ENCODE data around the gene ATP6V1G2. TPM values are rescaled to one million over a fixed set of nuclear protein-coding genes. Genes with fewer than 3 reads are reported as not detected.

Gene ATP6V1G2
- 19.2 TPM for total RNA-seq

GRCh38 chr6:31546339-31546957 lies at the start of gene ATP6V1G2:
TSS of gene ATP6V1G2 (minus strand) at chr6:31546608. CDS start at chr6:31546559, 49 bp downstream.

GRCh38 chr6:31586008-31586407 lies 39.6 kb upstream of the ATP6V1G2 start, which contains the start of gene LST1:
TSS of gene LST1 (plus strand) at chr6:31586277. CDS start at chr6:31587300, 1,023 bp downstream.

GRCh38 chr6:31582230-31582643 lies 35.8 kb upstream of the ATP6V1G2 start, which contains the start of gene LTB:
TSS of gene LTB (minus strand) at chr6:31582424. CDS start at chr6:31582417, 7 bp downstream.

GRCh38 chr6:31575335-31575901 lies 29.0 kb upstream of the ATP6V1G2 start, which contains the start of gene TNF:
TSS of gene TNF (plus strand) at chr6:31575565. CDS start at chr6:31575742, 177 bp downstream.

GRCh38 chr6:31572041-31572911 lies 25.9 kb upstream of the ATP6V1G2 start, which contains the start of gene LTA:
TSS of gene LTA (plus strand) at chr6:31572289. CDS start at chr6:31572743, 454 bp downstream.

GRCh38 chr6:31546958-31547726 lies 734 bp upstream of the ATP6V1G2 start, which contains the start of gene NFKBIL1:
TSS of gene NFKBIL1 (plus strand) at chr6:31547608. CDS start at chr6:31547695, 87 bp downstream.

GRCh38 chr6:31541658-31542521 lies 4.5 kb downstream of the ATP6V1G2 start, which contains the start of gene DDX39B:
TSS of gene DDX39B (minus strand) at chr6:31542003. CDS start at chr6:31540532, 1,471 bp downstream.

GRCh38 chr6:31528821-31529328 lies 17.5 kb downstream of the ATP6V1G2 start, which contains the start of gene MCCD1:
TSS of gene MCCD1 (plus strand) at chr6:31528962. CDS start at chr6:31529015, 53 bp downstream.

GRCh38 chr6:31497531-31498476 lies 48.6 kb downstream of the ATP6V1G2 start, which contains the start of gene MICB:
TSS of gene MICB (plus strand) at chr6:31498145. CDS start at chr6:31498194, 49 bp downstream.

Other genes starting within 250 kb of the ATP6V1G2 start
- 169 TPM for gene HLA-B, start 189.4 kb downstream of the ATP6V1G2 start, total RNA-seq
- 9.9 TPM for gene MICA, start 143.0 kb downstream of the ATP6V1G2 start, total RNA-seq
- 2.8 TPM for gene MICB, start 48.5 kb downstream of the ATP6V1G2 start, total RNA-seq
- gene MCCD1, start 17.6 kb downstream of the ATP6V1G2 start, total RNA-seq: not detected
- gene DDX39B, start 4.6 kb downstream of the ATP6V1G2 start, total RNA-seq: 327 TPM
- 21.8 TPM for gene NFKBIL1, start 1.0 kb upstream of the ATP6V1G2 start, total RNA-seq
- not detected for gene LTA, start 25.7 kb upstream of the ATP6V1G2 start, total RNA-seq
- not detected for gene TNF, start 29.0 kb upstream of the ATP6V1G2 start, total RNA-seq
- 1.4 TPM for gene LTB, start 35.8 kb upstream of the ATP6V1G2 start, total RNA-seq
- gene LST1, start 39.7 kb upstream of the ATP6V1G2 start, total RNA-seq: 11.2 TPM
- gene NCR3, start 46.4 kb upstream of the ATP6V1G2 start, total RNA-seq: not detected
- gene AIF1, start 68.6 kb upstream of the ATP6V1G2 start, total RNA-seq: 10.5 TPM
- gene PRRC2A, start 74.1 kb upstream of the ATP6V1G2 start, total RNA-seq: 88.1 TPM
- gene BAG6, start 106.1 kb upstream of the ATP6V1G2 start, total RNA-seq: 226 TPM
- 1.0 TPM for gene APOM, start 109.3 kb upstream of the ATP6V1G2 start, total RNA-seq
- 19.6 TPM for gene C6orf47, start 114.2 kb upstream of the ATP6V1G2 start, total RNA-seq
- 18.6 TPM for gene GPANK1, start 118.4 kb upstream of the ATP6V1G2 start, total RNA-seq
- gene CSNK2B, start 119.5 kb upstream of the ATP6V1G2 start, total RNA-seq: 108 TPM
- gene LY6G5B, start 123.4 kb upstream of the ATP6V1G2 start, total RNA-seq: 2.3 TPM
- gene LY6G5C, start 134.5 kb upstream of the ATP6V1G2 start, total RNA-seq: 1.9 TPM
- gene ABHD16A, start 156.7 kb upstream of the ATP6V1G2 start, total RNA-seq: 53.2 TPM
- gene LY6G6F, start 160.3 kb upstream of the ATP6V1G2 start, total RNA-seq: not detected
- not detected for gene LY6G6D, start 168.7 kb upstream of the ATP6V1G2 start, total RNA-seq
- not detected for gene LY6G6C, start 175.1 kb upstream of the ATP6V1G2 start, total RNA-seq
- gene MPIG6B, start 176.8 kb upstream of the ATP6V1G2 start, total RNA-seq: 0.55 TPM
- gene DDAH2, start 182.7 kb upstream of the ATP6V1G2 start, total RNA-seq: 108 TPM
- gene CLIC1, start 189.9 kb upstream of the ATP6V1G2 start, total RNA-seq: 89.1 TPM
- gene MSH5, start 193.4 kb upstream of the ATP6V1G2 start, total RNA-seq: 16.5 TPM
- 3.8 TPM for gene SAPCD1, start 216.0 kb upstream of the ATP6V1G2 start, total RNA-seq
- gene VWA7, start 230.7 kb upstream of the ATP6V1G2 start, total RNA-seq: 0.88 TPM
- gene VARS1, start 249.1 kb upstream of the ATP6V1G2 start, total RNA-seq: 43.6 TPM